ENCODE measurements around the gene GHR.
A peak's percentile ranks its signal among the peaks of the same experiment; 100 is the strongest.

The GHR gene

GRCh38 chr5:42745856-42746255 lies 322.6 kb downstream of the GHR start:
- no peak for DNase-seq

- no peak for DNase-seq
Measured at GRCh38 chr5:42749020-42749419, 325.8 kb downstream of the GHR start.

- DNase-seq = no peak
Measured at GRCh38 chr5:42750507-42750906, 327.3 kb downstream of the GHR start.

GRCh38 chr5:42751044-42751443 lies 327.8 kb downstream of the GHR start:
- no peak for DNase-seq

GRCh38 chr5:42753099-42753498 lies 329.9 kb downstream of the GHR start:
- DNase-seq = no peak

GRCh38 chr5:42756606-42757601 lies 333.7 kb downstream of the GHR start, which contains the start of gene CCDC152:
TSS of gene CCDC152 (plus strand) at chr5:42756818. CDS start at chr5:42759122, 2,304 bp downstream.
- DNase-seq = peak; percentile 59

- no peak for DNase-seq
Measured at GRCh38 chr5:42759456-42759855, 336.2 kb downstream of the GHR start.

- no peak for DNase-seq
Measured at GRCh38 chr5:42760426-42760825, 337.2 kb downstream of the GHR start.

- DNase-seq = no peak
Measured at GRCh38 chr5:42761791-42762190, 338.6 kb downstream of the GHR start.

- DNase-seq = no peak
Measured at GRCh38 chr5:42767491-42768105, 344.4 kb downstream of the GHR start.

- DNase-seq = no peak
Measured at GRCh38 chr5:42768106-42768504, 344.9 kb downstream of the GHR start.

GRCh38 chr5:42770003-42770402 lies 346.8 kb downstream of the GHR start:
- DNase-seq = no peak

Data from stimulated activated CD4-positive, alpha-beta T cell treated with anti-CD3 and anti-CD28 coated beads, Interleukin-4, amount 100 ng/mL, for 1 hour (primary cell).